OCI-LY1 (cell line): ENCODE data around the gene IQSEC3.

Source experiments
- H2AFZ ChIP-seq: fragments of 200-600 bp; sonication (generic), shearing (Covaris generic); 2 replicates; pipeline ENCODE4 v1.6.0; 2014; ENCODE audit warnings: antibody characterized with exemption, mild to moderate bottlenecking, low read length
- H3F3A ChIP-seq: fragments of 200-600 bp; sonication (generic), shearing (Covaris generic); 2 replicates; pipeline ENCODE4 v1.6.0; 2014; ENCODE audit warnings: mild to moderate bottlenecking, antibody characterized with exemption, low read length, moderate library complexity; ENCODE audit not compliant: insufficient read depth
- H3K27ac ChIP-seq: fragments of 200-600 bp; sonication (generic); 2 replicates; pipeline ENCODE4 v1.5.1; 2014; ENCODE audit warnings: low read length, mixed run types, mild to moderate bottlenecking, low read depth; ENCODE audit not compliant: poor library complexity, severe bottlenecking
- H3K27me3 ChIP-seq: fragments of 200-600 bp; sonication (generic); 2 replicates; pipeline ENCODE4 v1.6.0; 2014; ENCODE audit warnings: antibody characterized with exemption, mild to moderate bottlenecking, low read length, moderate library complexity; ENCODE audit not compliant: insufficient read depth
- H3K36me3 ChIP-seq: fragments of 200-600 bp; sonication (generic); 2 replicates; pipeline ENCODE4 v1.6.1; 2014; ENCODE audit warnings: mild to moderate bottlenecking, antibody characterized with exemption, low read length, moderate library complexity, mixed read lengths; ENCODE audit not compliant: insufficient read depth
- H3K4me1 ChIP-seq: fragments of 200-600 bp; sonication (generic); 2 replicates; pipeline ENCODE4 v1.5.1; 2014; ENCODE audit warnings: mild to moderate bottlenecking, low read length, moderate library complexity; ENCODE audit not compliant: insufficient read depth, severe bottlenecking
- H3K4me2 ChIP-seq: fragments of 200-600 bp; sonication (generic), shearing (Covaris generic); 2 replicates; pipeline ENCODE4 v1.6.1; 2014; ENCODE audit warnings: low read length
- H3K4me3 ChIP-seq: fragments of 200-600 bp; sonication (generic); 2 replicates; pipeline ENCODE4 v1.5.1; 2014; ENCODE audit warnings: low read length, low read depth, mild to moderate bottlenecking, mixed read lengths; ENCODE audit not compliant: poor library complexity, severe bottlenecking
- H3K79me2 ChIP-seq: fragments of 200-600 bp; shearing (Covaris generic); 2 replicates; pipeline ENCODE4 v1.6.1; 2016; ENCODE audit warnings: mixed run types, low read length, mixed read lengths; ENCODE audit not compliant: insufficient read depth
- H3K9ac ChIP-seq: fragments of 200-600 bp; sonication (generic), shearing (Covaris generic); 2 replicates; pipeline ENCODE4 v1.6.1; 2014; ENCODE audit warnings: mild to moderate bottlenecking, low read length, mixed read lengths
- H3K9me2 ChIP-seq: fragments of 200-600 bp; sonication (generic), shearing (Covaris generic); 2 replicates; pipeline ENCODE4 v1.6.1; 2014; ENCODE audit warnings: low read depth, mild to moderate bottlenecking, low read length, mixed read lengths
- H3K9me3 ChIP-seq: fragments of 200-600 bp; shearing (Covaris generic); 2 replicates; pipeline ENCODE4 v1.6.1; 2014; ENCODE audit warnings: low read length, mixed read lengths
- H4K20me1 ChIP-seq: fragments of 200-600 bp; sonication (generic), shearing (Covaris generic); 2 replicates; pipeline ENCODE4 v1.6.0; 2016; ENCODE audit warnings: mild to moderate bottlenecking, low read length; ENCODE audit not compliant: insufficient read depth
- EZH2 ChIP-seq: fragments of 200-600 bp; sonication (generic), shearing (Covaris generic); IDR thresholded peaks from 2 replicates; pipeline ENCODE4 v1.8.0; 2017; ENCODE audit warnings: borderline replicate concordance, mixed run types, mild to moderate bottlenecking, antibody characterized with exemption, low read length, moderate library complexity, mixed read lengths
- TF ChIP-seq, protein P1 (sequence below): fragments of 200-600 bp; sonication (generic), shearing (Covaris generic); IDR thresholded peaks from 2 replicates; pipeline ENCODE4 v1.5.1; 2017; ENCODE audit warnings: mild to moderate bottlenecking, antibody characterized with exemption, low read length, moderate library complexity, mixed read lengths

IQSEC3 gene

DNA sequence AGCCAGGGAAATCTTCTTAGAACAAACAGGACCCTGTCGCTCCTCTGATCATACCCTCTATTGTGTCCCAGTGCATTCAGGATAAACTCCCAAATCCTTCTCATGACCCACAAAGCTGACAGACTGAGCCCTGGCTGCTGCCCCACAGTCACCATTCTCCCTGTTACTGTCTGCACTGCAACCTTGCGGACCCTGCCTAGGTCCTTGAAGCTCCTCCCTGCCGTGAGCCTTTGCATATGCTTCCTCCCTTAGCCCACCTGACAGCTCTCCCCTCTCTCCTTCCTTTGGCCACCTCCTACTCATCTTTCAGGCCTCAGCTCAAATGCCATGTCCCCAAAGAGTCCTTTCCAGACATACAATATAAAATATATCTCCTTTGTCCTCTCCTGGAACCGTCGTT, 85.0 kb downstream of the IQSEC3 start:
- no peaks in the 10 kb centered on the region for H4K20me1 ChIP-seq
- TF ChIP-seq, protein P1, sequence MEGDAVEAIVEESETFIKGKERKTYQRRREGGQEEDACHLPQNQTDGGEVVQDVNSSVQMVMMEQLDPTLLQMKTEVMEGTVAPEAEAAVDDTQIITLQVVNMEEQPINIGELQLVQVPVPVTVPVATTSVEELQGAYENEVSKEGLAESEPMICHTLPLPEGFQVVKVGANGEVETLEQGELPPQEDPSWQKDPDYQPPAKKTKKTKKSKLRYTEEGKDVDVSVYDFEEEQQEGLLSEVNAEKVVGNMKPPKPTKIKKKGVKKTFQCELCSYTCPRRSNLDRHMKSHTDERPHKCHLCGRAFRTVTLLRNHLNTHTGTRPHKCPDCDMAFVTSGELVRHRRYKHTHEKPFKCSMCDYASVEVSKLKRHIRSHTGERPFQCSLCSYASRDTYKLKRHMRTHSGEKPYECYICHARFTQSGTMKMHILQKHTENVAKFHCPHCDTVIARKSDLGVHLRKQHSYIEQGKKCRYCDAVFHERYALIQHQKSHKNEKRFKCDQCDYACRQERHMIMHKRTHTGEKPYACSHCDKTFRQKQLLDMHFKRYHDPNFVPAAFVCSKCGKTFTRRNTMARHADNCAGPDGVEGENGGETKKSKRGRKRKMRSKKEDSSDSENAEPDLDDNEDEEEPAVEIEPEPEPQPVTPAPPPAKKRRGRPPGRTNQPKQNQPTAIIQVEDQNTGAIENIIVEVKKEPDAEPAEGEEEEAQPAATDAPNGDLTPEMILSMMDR = no peak
- no peak for TF ChIP-seq EZH2
- H3K36me3 ChIP-seq = no peaks in the 10 kb centered on the region
- no peaks in the 10 kb centered on the region for H3K79me2 ChIP-seq
- no peak overlapping the region for H3K9ac ChIP-seq
- no peaks in the 10 kb centered on the region for H3F3A ChIP-seq
- H3K27ac ChIP-seq = no peak overlapping the region
- no peaks in the 10 kb centered on the region for H3K4me1 ChIP-seq
- H3K27me3 ChIP-seq = peaks cover 14% of the 10 kb centered on the region; the same call in 1 of the 2 replicates
- H2AFZ ChIP-seq = no peak overlapping the region
- no peaks in the 10 kb centered on the region for H3K9me3 ChIP-seq
- no peaks in the 10 kb centered on the region for H3K9me2 ChIP-seq
- no peak overlapping the region for H3K4me2 ChIP-seq
- H3K4me3 ChIP-seq = no peak overlapping the region

DNA sequence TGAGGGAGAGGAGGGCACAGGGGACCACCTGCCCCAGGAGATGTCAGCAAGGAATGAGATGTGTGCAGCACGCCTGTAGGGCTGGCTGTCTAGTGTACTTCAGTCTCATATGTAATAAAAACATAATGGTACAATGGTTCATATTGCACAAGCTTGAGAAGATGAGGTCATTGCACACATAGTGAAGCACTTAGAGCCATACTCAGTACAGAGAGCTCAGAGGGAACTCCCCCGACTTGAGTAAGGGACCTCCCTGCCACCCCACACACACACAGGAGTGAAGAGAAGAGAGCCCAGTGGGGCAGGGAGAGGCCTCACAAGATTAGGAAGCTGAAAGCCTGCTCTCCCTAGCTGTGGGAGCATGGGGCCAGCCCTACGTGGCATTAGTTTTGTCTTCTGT, 85.9 kb downstream of the IQSEC3 start:
- H2AFZ ChIP-seq = no peak overlapping the region
- H3K9me2 ChIP-seq = no peaks in the 10 kb centered on the region
- no peaks in the 10 kb centered on the region for H3K36me3 ChIP-seq
- H3K4me2 ChIP-seq = no peak overlapping the region
- no peak overlapping the region for H3K27ac ChIP-seq
- H3K9me3 ChIP-seq = no peaks in the 10 kb centered on the region
- H4K20me1 ChIP-seq = no peaks in the 10 kb centered on the region
- TF ChIP-seq EZH2 = no peak
- TF ChIP-seq, protein P1 = no peak
- no peaks in the 10 kb centered on the region for H3F3A ChIP-seq
- H3K79me2 ChIP-seq = no peaks in the 10 kb centered on the region
- peaks cover 14% of the 10 kb centered on the region; the same call in 1 of the 2 replicates for H3K27me3 ChIP-seq
- H3K4me1 ChIP-seq = no peaks in the 10 kb centered on the region
- no peak overlapping the region for H3K4me3 ChIP-seq
- H3K9ac ChIP-seq = no peak overlapping the region

DNA sequence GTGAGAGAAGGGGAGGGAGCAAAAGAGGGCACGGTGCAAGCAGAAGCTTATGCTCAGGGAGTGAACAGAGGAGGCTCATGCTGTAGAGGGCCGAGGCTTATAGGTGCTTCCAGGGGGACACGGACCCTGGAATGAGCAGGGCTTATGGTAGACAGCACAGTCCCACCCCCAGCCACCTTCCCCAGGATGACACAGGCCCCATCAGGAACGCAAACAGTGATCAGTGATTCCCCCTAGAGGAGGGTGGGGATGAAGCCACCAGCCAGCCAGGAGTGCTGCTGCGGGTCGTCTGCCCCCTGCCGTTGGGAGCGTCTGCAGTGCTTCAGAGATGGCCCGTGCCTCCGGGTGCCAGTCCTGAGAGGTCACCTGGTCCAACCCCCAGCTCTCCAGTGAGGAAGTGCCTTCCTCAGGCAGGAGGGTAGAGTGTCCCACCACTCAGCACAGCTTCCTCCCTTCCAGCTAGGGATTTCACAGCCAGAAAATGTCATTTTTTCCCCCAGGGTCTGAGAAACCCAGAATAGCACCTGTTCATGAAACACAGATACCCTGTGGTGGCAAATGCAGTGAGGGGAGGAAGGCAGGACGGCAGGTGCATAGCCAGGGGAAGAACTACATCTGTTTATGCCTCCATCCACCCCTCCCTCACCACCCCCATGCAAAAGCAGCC, 86.6 kb downstream of the IQSEC3 start:
- H2AFZ ChIP-seq = no peak overlapping the region
- no peaks in the 10 kb centered on the region for H3K9me3 ChIP-seq
- no peak overlapping the region for H3K4me2 ChIP-seq
- H3K27me3 ChIP-seq = peaks cover 11% of the 10 kb centered on the region; the same call in 1 of the 2 replicates
- H3K4me1 ChIP-seq = no peaks in the 10 kb centered on the region
- H4K20me1 ChIP-seq = no peaks in the 10 kb centered on the region
- no peaks in the 10 kb centered on the region for H3F3A ChIP-seq
- no peak overlapping the region for H3K4me3 ChIP-seq
- no peak overlapping the region for H3K27ac ChIP-seq
- no peak overlapping the region for H3K9ac ChIP-seq
- H3K79me2 ChIP-seq = no peaks in the 10 kb centered on the region
- H3K36me3 ChIP-seq = no peaks in the 10 kb centered on the region
- no peak for TF ChIP-seq EZH2
- TF ChIP-seq, protein P1 = peak; percentile 99
- no peaks in the 10 kb centered on the region for H3K9me2 ChIP-seq
